Prostate gland (tissue), 2 donors: Measurements from ENCODE around the gene GATAD2B.

Source experiments
- POLR2AphosphoS5 ChIP-seq: sonication (generic); formaldehyde crosslinking; IDR thresholded peaks from one replicate; pipeline ENCODE4 v1.6.1; 2017; ENCODE audit warnings: antibody characterized with exemption
- TF ChIP-seq, protein P1 (sequence below), 4 experiments: fragments of 200-600 bp in 2 of 4; fragments of 450-650 bp in 2 of 4; sonication (generic) in 2 of 4; IDR thresholded peaks; 1 replicate in 3 of 4; 2 replicates in 1 of 4; pipeline ENCODE4 v1.5.1; 2016 to 2019; ENCODE audit warnings: antibody characterized with exemption in 4 of 4, mild to moderate bottlenecking in 2 of 4, moderate library complexity in 2 of 4

DNA sequence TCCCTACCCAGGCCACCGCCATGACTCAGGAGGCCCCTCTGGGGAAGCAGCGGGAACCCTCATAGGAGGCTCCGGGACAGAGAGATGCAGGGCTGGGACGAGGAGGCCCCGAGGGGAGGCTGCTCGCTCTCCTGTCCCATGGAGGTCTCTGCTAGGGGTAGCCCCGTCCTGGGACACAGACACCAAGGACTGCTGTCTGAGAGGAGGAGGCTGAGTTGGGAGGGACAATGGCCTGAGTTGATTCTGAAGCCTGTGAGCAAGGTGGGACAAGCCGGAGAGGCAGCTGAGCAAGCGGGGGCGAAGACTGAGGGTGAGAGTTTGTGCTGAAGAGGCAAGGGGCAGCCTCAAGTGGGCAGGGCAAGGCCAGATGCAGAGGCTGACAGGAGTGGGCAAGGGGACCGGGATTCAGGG is 130.1 kb downstream of the GATAD2B start:
- no peak for TF ChIP-seq POLR2AphosphoS5
- TF ChIP-seq, protein P1, sequence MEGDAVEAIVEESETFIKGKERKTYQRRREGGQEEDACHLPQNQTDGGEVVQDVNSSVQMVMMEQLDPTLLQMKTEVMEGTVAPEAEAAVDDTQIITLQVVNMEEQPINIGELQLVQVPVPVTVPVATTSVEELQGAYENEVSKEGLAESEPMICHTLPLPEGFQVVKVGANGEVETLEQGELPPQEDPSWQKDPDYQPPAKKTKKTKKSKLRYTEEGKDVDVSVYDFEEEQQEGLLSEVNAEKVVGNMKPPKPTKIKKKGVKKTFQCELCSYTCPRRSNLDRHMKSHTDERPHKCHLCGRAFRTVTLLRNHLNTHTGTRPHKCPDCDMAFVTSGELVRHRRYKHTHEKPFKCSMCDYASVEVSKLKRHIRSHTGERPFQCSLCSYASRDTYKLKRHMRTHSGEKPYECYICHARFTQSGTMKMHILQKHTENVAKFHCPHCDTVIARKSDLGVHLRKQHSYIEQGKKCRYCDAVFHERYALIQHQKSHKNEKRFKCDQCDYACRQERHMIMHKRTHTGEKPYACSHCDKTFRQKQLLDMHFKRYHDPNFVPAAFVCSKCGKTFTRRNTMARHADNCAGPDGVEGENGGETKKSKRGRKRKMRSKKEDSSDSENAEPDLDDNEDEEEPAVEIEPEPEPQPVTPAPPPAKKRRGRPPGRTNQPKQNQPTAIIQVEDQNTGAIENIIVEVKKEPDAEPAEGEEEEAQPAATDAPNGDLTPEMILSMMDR (IDR thresholded peaks at IDR 0.05) = no peak
